H1 (cell line): ENCODE measurements around the gene ASB8. TPM values are rescaled to one million over a fixed set of nuclear protein-coding genes. Genes with fewer than 3 reads are reported as not detected.

Source experiments
- ASH2L ChIP-seq: fragments of 200-600, 300-600 bp; sonication (generic); IDR thresholded peaks from one replicate; pipeline ENCODE4 v1.7.1; 2017; ENCODE audit warnings: low read length
- EZH2 ChIP-seq: fragments of 200-600 bp; sonication (generic); IDR thresholded peaks from 2 replicates; pipeline ENCODE4 v1.7.1; 2012; ENCODE audit warnings: low read depth, mild to moderate bottlenecking, moderate library complexity, low read length, inconsistent platforms; ENCODE audit not compliant: severe bottlenecking
- JUND ChIP-seq: IDR thresholded peaks from 2 replicates; pipeline ENCODE4 v1.6.1; 2011; ENCODE audit warnings: mild to moderate bottlenecking, improper control_type of control experiment, low read length
- POLR2AphosphoS5 ChIP-seq: IDR thresholded peaks from 2 replicates; pipeline ENCODE4 v1.6.1; 2011; ENCODE audit warnings: low read depth, low read length
- RFX5 ChIP-seq: IDR thresholded peaks from 2 replicates; pipeline ENCODE4 v1.6.1; 2011; ENCODE audit warnings: low read depth, low read length, improper control_type of control experiment, borderline replicate concordance
- SP2 ChIP-seq: IDR thresholded peaks from 2 replicates; pipeline ENCODE4 v1.6.1; 2012; ENCODE audit warnings: mild to moderate bottlenecking, low read length, inconsistent platforms
- TBP ChIP-seq: IDR thresholded peaks from 2 replicates; pipeline ENCODE4 v1.6.1; 2011; ENCODE audit warnings: low read depth, low read length, improper control_type of control experiment
- YY1 ChIP-seq: IDR thresholded peaks from 2 replicates; pipeline ENCODE4 v1.6.1; 2011; ENCODE audit warnings: low read depth, mild to moderate bottlenecking, low read length
- polyA plus RNA-seq, 7 experiments: library from polyadenylated mRNA; depleted of rRNA in 3 of 7; stranded (reverse) in 5 of 7; unstranded in 2 of 7; fragments of >200 nt in 5 of 7; fragments of 200-250 nt in 2 of 7; gene quantifications; 1 replicate in 5 of 7; 2 replicates in 1 of 7; 4 replicates in 1 of 7; pipeline versions ENCODE4 v1.2.1 to v1.2.3, GENCODE V29; 2011 to 2013; ENCODE audit warnings: missing spikeins in 2 of 7, mixed read lengths in 2 of 7
- total RNA-seq: library from RNA; stranded (reverse); fragmentation: NEBNext Ultra II Directional; extraction: Animal tissue kit (Norgen Biotek cat#: 25700); gene quantifications from 2 replicates; pipeline ENCODE4 v1.2.1, GENCODE V29; 2021
- TF ChIP-seq, protein P1 (sequence below): IDR thresholded peaks from 2 replicates; pipeline ENCODE4 v1.6.1; 2012; ENCODE audit warnings: inconsistent platforms

ASB8 gene
- total and polyA plus RNA-seq, 2 of the 8 experiments (the other 6 are each of a cell fraction or from before 2014, with no cell fraction given), result 3.8 to 8.3 TPM

DNA sequence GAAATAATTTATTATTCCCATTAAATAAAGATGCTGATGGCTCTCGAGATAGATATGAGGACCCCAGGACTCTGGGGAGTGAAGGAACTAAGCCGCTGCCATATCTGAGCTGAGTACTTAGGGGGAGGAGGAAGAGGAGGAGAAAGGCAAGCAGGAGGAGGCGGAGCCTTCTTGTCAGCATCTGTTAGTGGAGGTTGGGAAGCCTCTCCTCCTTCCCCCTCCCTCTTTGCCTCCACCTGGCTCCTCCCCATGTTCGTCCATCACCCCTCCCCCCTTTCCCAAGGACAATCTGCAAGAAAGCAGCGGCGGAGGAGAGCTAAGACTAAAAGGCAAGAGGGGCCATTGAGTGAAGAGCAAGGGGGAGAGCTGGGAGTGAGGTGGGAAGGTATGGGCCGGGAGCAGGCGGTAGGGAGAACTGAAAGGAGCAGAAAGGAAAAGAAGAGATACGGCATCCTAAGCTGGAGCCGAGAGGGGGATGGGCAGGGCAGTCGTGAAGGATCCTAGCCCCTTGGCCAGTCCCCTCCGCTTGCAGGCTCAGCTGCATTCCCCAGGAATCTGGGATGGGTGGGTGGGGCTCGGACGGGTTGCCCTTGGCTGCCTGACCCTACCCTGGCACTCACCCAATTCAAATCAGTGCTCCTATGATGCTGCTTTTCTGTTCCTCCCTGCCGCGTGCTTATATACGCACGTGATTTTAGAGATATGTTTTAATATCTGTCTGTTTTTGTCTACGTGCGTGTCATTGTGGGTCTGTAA lies 38.1 kb downstream of the ASB8 start, which contains the start of gene PFKM (continued):
- TF ChIP-seq POLR2AphosphoS5 (peak; percentile 71), ASH2L (peak; percentile 99), RFX5 (no peak), EZH2 (no peak), JUND (no peak), SP2 (no peak), TBP (peak; percentile 58), YY1 (0 out of 2 replicates have a peak, but pooled peaks have one; percentile 6)
- TF ChIP-seq, protein P1, sequence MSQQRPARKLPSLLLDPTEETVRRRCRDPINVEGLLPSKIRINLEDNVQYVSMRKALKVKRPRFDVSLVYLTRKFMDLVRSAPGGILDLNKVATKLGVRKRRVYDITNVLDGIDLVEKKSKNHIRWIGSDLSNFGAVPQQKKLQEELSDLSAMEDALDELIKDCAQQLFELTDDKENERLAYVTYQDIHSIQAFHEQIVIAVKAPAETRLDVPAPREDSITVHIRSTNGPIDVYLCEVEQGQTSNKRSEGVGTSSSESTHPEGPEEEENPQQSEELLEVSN, result no peak
